ENCODE measurements around the gene ST6GAL1. TPM values are rescaled to one million over a fixed set of nuclear protein-coding genes. Genes with fewer than 3 reads are reported as not detected.

Gene ST6GAL1
- total RNA-seq, 4 donors from 2014 or later: 24.7 to 58.1 (median 44.5) TPM

DNA sequence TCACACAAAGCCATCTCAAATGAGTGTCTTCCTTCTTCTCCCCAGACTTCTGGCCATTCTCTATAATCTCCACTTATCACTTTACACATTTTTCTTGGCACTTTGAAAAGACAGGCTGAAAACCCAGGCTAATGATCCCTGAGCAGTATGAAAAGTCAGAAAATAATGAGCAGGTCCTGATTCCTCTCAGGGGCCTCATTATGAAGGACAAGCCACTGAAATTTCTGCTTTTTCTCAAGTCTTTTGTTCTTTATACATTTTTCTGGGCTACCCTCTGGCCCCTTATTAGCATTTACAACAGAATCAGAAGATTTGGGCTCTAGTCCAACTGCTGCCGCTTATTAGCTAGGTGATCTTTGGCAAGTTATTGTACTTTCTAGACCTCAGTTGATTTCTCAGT, 9.5 kb upstream of the ST6GAL1 start:
- H3K4me1 ChIP-seq: no peaks in the 10 kb centered on the region
- no peaks in the 10 kb centered on the region for H3K36me3 ChIP-seq
- DNase-seq (ENCODE audit: low spot score in 2 of 2): no peak
- H3K27ac ChIP-seq: no peak overlapping the region
- no peaks in the 10 kb centered on the region for H3K9me3 ChIP-seq
- TF ChIP-seq POLR2A (IDR thresholded peaks at IDR 0.05) (no peak), EP300 (IDR thresholded peaks at IDR 0.05) (no peak)
- TF ChIP-seq, protein P1, sequence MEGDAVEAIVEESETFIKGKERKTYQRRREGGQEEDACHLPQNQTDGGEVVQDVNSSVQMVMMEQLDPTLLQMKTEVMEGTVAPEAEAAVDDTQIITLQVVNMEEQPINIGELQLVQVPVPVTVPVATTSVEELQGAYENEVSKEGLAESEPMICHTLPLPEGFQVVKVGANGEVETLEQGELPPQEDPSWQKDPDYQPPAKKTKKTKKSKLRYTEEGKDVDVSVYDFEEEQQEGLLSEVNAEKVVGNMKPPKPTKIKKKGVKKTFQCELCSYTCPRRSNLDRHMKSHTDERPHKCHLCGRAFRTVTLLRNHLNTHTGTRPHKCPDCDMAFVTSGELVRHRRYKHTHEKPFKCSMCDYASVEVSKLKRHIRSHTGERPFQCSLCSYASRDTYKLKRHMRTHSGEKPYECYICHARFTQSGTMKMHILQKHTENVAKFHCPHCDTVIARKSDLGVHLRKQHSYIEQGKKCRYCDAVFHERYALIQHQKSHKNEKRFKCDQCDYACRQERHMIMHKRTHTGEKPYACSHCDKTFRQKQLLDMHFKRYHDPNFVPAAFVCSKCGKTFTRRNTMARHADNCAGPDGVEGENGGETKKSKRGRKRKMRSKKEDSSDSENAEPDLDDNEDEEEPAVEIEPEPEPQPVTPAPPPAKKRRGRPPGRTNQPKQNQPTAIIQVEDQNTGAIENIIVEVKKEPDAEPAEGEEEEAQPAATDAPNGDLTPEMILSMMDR (IDR thresholded peaks at IDR 0.05): no peak
- H3K27me3 ChIP-seq: no peaks in the 10 kb centered on the region
- 50 to 67% methylated on average over 1 of the region's 1 CpG for WGBS, 2 donors
- H3K4me3 ChIP-seq: no peak overlapping the region

DNA sequence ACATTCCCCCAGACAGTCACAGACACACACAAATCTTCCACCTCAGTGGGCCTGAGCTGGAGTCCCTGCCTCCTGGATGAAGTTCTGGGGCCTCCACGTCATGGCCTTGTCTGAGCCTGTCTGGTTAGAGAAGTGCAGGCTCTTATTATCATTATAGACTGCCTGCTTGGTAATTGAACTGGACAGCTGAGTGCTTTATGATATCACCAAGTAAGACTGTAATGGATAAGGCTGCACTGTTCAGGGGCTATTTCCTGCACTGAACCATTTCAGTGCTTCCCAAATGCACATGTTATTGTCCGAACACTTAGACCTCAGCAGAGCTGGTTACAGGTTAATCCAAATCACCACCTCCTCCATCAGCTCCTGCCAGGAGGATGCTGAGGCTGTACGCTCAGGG, 8.7 kb upstream of the ST6GAL1 start:
- Histone ChIP-seq H3K9me3 (no peaks in the 10 kb centered on the region), H3K27ac (no peak overlapping the region), H3K27me3 (no peaks in the 10 kb centered on the region), H3K36me3 (no peaks in the 10 kb centered on the region), H3K4me3 (no peak overlapping the region), H3K4me1 (no peaks in the 10 kb centered on the region)
- TF ChIP-seq EP300 (IDR thresholded peaks at IDR 0.05) (no peak), POLR2A (IDR thresholded peaks at IDR 0.05) (no peak)
- TF ChIP-seq, protein P1 (IDR thresholded peaks at IDR 0.05): no peak
- no peak for DNase-seq (ENCODE audit: low spot score in 2 of 2)
- WGBS, 2 donors: 86 to 88% methylated on average over 3 of the region's 3 CpGs

DNA sequence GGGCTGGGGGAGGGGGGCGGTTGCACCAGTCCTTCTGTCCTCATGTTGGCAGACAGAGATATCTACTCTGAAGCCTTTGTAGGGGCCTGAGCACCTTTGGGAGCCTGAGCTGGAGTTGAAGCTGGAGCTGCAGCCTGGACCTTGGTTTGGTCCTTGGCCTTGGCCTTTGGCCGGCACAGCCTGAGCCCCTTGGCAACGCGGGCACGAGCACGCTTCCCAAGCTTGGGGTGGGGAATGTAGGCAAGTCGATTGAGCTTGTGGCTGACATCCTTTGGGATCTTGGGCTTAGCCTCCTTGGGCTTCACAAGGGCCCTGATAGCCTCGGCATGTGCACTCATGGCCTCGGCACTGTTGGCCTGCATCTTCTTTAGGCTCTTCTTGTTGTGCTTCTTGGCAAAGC, 8.1 kb upstream of the ST6GAL1 start:
- Histone ChIP-seq H3K4me3 (no peak overlapping the region), H3K9me3 (no peaks in the 10 kb centered on the region), H3K27me3 (no peaks in the 10 kb centered on the region), H3K36me3 (no peaks in the 10 kb centered on the region), H3K27ac (no peak overlapping the region), H3K4me1 (no peaks in the 10 kb centered on the region)
- no peak for DNase-seq (ENCODE audit: low spot score in 2 of 2)
- WGBS, 2 donors: 91 to 96% methylated on average over 9 of the region's 9 CpGs
- TF ChIP-seq, protein P1 (IDR thresholded peaks at IDR 0.05): no peak
- TF ChIP-seq POLR2A (IDR thresholded peaks at IDR 0.05) (no peak), EP300 (IDR thresholded peaks at IDR 0.05) (no peak)

DNA sequence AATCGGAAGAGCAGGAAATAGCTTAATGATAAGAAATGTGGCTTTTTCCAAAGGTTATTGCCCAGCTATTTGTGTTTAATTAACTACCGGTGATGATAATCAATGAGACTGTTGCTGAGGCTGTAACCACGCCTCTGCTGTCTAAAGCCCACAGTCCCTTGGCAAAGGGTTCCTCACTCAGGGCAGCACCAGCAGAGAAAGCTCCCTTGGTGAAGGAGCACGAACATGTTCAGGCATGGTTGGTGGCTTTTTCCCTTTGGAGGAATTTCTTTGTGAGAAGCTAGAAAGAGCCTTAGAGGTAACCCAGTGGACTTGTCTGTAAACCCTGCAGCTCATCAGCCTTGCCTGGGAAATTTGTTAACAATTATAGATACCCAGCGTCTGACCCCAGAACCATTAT, 7.5 kb upstream of the ST6GAL1 start:
- 81 to 87% methylated on average over 5 of the region's 5 CpGs for WGBS, 2 donors
- Histone ChIP-seq H3K9me3 (no peaks in the 10 kb centered on the region), H3K36me3 (no peaks in the 10 kb centered on the region), H3K27ac (no peak overlapping the region), H3K4me1 (no peaks in the 10 kb centered on the region), H3K27me3 (no peaks in the 10 kb centered on the region), H3K4me3 (no peak overlapping the region)
- TF ChIP-seq, protein P1 (IDR thresholded peaks at IDR 0.05): no peak
- no peak for TF ChIP-seq EP300 (IDR thresholded peaks at IDR 0.05)
- no peak for TF ChIP-seq POLR2A (IDR thresholded peaks at IDR 0.05)
- no peak for DNase-seq (ENCODE audit: low spot score in 2 of 2)

DNA sequence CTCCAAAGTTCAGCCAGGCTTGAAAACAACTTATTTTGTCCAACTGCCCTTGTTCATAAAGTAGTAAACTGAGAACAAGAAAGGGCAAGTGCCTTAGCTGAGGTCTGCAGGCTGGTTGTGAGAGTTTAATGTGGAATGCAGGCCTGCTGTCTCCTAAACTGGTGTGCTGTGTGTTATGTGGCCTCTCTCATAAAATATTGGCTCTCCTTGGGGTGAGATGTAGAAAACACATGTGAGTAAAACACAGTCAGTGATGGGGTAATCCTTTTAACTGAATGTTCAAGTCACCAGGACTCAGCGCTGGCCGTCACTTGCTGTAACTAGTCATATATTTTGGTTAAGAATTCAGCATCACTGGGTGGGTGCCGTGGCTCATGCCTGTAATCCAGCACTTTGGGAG, 7.1 kb upstream of the ST6GAL1 start:
- 87 to 91% methylated on average over 3 of the region's 3 CpGs for WGBS, 2 donors
- no peak overlapping the region for H3K4me3 ChIP-seq
- no peaks in the 10 kb centered on the region for H3K27me3 ChIP-seq
- DNase-seq (ENCODE audit: low spot score in 2 of 2): no peak
- no peak overlapping the region for H3K27ac ChIP-seq
- H3K9me3 ChIP-seq: no peaks in the 10 kb centered on the region
- TF ChIP-seq, protein P1 (IDR thresholded peaks at IDR 0.05): no peak
- no peaks in the 10 kb centered on the region for H3K36me3 ChIP-seq
- H3K4me1 ChIP-seq: no peaks in the 10 kb centered on the region
